ENCODE data around the gene RGMA.

GRCh38 chr15:93135459-93135858 lies 46.4 kb upstream of the RGMA start:
- no peak for TF ChIP-seq SP1 (IDR thresholded peaks at IDR 0.05)
- TF ChIP-seq FOXK2 (IDR thresholded peaks at IDR 0.05): no peak
- TF ChIP-seq LEF1 (IDR thresholded peaks at IDR 0.05; ENCODE audit: borderline replicate concordance): no peak
- no peak for TF ChIP-seq TARDBP (IDR thresholded peaks at IDR 0.05)
- TF ChIP-seq FOXM1 (IDR thresholded peaks at IDR 0.05; ENCODE audit: borderline replicate concordance): no peak

All from HEK293T (cell line).